ENCODE results near the gene NDUFS6.

Gene NDUFS6

DNA sequence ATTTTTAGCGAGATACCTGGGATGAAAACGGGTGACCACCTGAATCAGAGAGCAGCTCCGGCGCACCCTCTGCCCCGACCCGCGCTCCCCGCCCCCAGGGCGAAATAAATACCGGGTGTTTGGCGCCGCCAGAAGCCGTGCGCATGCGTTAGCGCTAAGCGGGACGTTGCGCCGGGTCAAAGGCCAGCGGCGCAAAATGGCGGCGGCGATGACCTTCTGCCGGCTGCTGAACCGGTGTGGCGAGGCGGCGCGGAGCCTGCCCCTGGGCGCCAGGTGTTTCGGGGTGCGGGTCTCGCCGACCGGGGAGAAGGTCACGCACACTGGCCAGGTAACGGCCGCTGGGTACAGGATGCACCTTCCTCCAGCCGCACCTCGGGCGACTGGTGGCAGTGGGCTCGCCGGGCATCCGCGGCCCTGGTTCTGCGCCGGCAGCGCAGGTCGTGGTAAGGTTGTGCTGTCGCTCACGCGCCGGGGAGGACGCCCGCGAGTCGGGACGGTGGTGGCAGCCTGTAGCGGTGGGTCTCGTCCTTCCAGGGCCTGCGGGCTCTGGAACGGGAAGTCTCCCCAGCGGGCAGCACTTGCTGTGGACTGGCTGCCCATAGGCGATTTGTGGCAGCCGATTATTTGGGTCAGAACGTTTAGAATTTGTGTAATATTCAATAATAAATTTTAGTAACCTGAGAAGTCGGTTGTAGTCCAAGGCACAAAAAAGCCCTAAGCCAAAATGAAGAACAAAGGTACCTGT is at the start of gene NDUFS6:
Gene NDUFS6, plus strand, starts transcription at position 186 of the 745 bp plus-strand sequence. Its CDS starts 11 bp downstream, at position 197.
- no peak for DNase-seq

DNA sequence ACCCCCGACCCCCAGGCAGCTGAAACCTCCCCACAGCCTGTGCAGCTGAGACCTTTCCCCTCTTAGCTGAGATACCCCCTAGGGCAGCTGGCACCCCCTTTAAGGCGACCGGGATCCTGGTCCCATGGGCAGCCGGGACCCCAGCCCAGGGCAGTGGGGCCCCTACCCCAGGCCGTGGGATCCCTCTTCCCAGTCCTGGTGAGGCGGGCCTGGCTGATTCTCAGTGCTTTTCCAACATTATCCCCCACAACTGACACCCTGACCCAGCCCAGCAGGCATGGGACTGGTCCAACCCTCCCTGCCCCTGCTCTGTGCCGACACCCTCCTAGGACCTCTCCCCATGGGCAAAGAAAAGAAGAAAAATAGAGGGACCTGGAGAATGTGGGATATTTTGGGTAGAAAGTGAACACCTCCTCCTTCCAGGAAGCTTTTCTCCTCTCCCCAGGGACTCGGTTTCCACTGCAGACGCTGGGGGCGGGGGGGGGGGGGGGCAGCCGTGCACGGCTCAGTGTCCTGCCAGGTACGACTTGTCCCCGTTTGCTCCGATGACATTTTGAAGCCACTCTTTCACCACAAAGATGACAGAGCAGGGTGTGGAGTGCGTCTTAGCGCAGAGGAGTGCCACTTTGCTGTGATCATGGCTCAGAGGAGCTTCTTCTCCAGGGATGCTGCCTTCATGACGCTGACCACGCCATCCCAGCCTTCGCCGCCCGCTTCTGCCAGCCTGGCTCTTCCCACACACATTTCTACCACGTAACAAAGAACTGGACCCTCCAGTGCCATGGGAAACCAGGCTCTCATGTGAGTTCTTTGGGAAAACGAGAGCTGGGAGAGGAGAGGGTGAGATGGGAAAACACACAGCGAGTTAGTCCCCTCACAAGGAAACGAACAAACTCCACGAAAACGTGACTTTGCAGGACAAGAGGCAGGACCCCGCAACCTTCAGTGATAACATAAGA is 49.1 kb upstream of the NDUFS6 start:
- no peak for DNase-seq

DNA sequence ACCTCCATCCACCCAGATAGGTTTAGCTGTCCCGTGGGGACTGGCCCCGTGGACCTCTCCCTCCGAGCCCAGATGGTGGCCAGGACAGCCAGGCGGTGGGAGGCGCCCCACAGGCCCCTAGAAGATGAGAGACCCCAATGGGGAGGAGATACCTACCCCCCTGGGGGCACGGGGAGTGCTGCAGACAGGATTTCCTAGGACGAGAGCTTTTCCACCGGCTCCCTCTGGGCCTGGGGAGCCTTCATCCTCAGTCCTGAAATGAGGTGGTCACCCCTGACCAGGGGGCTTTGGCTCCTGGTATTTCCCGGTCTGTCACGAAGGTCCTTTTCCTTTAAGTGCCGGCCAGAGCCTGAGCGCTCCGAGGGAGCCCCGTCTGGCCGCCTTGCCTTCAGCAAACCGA is 48.3 kb upstream of the NDUFS6 start:
- no peak for DNase-seq

DNA sequence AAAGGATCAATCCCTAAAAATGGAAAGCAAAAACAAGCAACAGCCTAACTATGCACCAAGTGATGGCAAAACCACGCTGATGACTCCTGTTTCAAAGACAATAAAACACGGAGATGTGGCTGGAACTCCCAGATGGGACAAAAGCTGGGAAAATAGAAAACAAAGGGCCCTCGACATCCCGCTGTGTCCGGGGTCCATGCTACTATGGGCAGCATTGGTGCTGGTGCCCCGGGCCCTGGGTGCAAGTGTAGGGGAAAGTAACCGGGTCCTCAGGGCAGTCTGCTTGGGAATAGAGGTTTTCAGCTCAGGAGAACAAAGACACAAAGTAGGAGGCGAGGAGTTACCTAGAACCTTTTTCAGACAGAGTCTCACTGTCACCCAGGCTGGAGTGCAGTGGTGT is 47.7 kb upstream of the NDUFS6 start:
- DNase-seq = no peak

DNA sequence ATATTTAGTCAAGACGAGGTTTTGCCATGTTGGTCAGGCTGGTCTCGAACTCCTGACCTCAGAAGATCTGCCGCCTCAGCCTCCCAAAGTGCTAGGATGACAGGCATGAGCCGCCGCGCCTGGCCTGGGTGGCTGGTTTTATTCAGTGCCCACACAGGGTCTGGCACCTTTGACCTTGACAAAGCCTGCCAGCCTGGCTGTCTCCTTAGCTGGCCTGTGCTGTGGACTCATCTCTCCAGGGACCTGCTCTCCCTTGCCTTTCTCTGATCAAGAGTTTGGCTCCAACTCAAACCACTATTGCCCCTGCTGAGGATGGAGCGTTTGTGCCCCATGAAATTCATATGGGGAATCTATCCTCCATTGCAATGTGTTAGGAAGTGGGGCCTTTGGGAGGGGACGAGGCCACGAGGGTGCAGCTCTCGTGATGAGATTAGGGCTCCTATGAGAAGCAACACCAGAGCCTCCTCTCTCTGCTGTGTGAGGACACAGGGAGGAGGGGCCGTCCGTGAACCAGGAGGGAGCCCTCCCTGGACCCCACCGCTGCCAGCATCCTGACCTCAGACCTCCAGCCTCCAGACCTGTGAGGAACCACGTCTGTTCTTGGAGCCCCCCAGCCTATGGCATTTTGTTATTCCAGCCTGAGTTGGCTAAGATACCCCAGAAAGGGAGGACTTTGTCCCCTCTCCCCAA is 46.5 kb upstream of the NDUFS6 start:
- DNase-seq = no peak

DNA sequence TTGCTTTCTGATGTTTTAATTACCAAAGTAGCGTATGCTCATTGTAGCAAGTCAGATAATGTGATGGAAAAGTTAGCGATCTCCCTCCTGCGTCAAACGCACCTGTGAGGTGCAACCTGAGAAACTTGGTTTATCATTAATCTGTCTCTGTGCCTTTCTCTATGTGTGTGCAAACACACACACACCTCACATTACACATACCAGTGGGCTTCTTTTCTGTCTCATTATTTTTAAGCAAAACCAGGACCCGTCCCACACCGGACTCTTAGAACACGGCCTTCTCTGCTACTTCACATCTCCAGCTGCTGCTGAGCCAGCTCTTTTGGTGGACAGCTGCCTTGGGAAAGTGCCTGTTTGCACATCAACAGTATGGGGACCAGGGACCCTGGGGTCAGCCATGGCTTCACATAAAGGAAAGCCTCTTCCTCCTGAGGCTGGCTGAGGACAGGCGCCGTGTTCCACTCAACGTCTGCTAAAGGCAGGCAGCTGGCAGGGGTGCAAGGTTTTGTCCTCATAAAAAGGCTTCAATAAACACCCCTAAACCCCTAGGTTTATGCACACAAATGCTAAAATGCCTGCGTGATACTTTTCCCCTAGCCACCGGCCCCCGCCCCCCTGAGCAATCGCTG is 45.8 kb upstream of the NDUFS6 start:
- DNase-seq = no peak

DNA sequence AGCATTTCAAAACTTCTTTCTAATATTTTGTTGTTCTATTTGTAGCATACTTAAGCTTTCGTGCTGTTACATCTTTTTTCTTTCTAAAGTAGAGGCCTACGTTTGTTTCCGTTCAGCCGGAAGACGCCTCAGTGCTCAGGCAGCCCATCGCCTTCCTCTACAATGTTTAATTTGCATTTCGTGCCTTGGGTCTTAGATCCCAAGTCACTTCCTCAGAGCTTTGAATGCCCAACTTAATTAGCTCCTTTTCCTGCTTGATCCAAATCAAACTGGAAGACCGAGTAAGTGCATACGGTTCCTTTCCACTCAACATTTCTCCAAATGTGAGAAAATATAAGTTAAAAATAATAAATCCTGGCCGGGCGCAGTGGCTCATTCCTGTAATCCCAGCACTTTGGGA is 44.7 kb upstream of the NDUFS6 start:
- no peak for DNase-seq

DNA sequence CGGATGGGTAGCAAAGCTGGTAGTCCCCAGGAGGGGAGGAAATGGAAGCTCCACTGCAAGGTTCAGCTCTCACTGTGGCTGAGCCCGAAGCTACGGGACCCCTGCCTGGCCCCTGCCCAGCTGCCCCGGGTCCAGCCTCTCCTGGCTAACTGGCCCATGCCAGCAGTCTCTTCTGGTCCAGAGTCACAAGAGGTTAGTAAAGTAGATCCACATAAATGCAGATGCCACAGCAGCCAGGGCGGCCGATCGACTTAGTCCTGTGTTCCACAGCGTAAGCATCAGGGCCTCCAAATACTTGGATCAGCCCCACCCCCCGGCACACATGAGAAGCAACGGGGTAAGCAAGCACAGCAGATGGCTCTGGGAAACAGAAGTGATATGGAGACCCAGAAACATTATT is 43.7 kb upstream of the NDUFS6 start:
- DNase-seq = no peak

DNA sequence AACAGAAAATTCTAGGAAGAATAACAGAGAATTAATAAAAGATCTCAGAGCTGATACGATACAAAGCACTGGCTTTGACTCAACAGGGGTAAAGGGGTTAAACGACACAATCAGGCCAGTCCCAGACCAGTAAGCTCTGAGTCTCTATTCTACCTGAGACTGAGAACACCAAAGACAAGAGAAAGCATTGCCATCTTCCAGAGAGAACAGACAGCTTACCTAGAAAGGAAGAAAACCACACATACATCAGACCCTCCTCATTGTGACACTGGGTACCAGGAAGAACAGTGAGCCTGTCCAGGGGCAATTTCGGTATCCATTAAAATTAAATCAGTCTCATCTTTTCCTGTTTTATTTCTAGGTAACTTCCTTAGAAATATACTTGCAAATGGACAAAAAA is 42.6 kb upstream of the NDUFS6 start:
- DNase-seq = no peak

DNA sequence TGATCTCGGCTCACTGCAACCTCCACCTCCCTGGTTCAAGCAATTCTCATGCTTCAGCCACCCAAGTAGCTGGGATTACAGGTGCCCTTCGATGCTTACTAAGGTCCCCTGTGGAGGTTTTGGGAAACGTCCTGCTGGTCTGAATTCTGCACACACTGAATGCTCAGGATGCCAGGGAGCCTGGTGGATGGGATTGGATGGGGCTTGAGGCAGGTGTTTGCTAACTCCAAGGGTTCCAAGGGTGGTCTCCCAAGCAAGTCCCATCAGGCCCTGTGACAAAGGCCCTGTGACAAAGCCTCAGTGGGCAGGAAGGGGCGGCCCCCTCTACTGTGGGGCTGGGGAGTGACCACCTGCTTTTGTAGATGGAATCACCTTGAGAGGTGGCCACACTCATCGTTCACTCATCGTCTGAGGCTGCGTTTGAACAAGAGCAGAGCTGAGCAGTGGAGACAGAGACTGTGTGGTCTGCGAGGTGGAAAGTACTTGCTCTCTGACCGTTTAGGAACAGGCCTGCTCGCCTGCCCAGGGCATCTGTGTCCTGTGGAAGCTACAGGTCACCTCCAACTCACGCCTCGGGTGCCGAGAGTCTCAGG is 41.7 kb upstream of the NDUFS6 start:
- DNase-seq = no peak

DNA sequence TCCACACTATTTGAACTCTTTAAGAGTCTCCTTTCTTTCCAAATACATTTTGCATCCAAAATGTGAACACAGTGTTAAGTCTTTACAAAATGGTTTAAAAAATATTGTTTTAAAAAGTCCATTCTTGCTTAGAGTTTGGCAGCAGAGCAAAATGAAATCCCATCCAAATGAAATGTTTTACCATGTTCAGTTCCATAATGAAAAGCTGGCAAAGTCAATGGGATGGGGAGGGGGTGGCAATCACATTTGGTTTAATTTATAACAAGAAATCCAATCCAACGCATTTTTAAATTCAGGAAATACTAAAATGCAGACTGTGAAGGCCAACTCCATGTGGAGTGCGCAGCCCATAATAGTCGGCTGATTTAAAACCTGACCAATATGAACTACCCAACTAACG is 41.0 kb upstream of the NDUFS6 start:
- no peak for DNase-seq

DNA sequence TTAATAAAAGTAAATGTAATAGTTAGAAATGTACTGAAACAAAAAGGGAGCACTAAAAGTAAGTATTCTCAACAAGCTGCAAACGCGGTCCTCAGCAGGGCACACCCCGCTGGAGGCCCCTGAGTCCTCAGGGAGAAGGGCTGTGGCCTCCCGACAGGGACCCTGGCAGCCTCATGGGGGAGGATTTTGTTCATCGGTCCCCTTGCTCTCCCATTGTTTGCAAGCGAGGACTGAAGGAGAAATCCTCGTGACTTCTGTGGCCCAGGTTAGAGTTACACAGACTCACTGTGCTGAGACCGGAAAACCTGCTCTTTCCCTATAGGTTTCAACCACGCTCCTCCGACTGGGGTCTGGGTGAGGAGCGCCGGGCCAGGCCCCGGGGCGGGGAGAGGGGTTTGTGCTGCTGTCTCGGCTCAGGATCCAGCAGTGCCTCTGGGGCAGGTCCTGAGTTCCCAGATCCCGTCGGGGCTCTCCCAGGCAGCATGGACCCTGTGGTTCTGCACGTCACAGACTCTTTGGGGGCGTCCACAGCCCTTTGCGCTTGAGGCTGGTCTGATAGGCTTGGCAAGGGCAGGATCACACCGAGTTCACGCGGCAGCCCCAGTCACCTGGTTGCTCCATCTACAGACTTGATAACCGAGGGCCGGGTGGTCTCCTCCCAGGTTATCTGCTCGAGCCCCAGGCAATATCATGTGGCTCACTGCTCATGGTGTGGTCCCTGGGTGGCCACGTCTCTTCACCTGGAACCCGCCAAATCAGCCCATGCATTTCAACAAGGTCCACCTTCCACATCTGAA is 40.4 kb upstream of the NDUFS6 start:
- no peak for DNase-seq

DNA sequence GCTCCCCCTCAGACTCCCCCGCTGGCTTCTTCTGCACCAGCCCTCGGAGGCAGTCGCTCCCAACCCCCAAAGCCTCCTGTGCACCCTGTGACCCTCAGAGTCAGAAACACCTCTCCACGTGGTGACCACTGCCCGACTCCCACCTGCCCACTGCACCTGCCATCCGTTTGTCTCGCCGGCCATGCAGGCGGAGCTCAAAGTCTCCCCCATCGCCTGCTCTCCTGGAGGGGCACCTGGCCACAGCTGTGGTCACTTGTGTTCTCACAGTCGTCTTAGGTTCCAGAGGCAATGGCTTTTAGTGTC is 39.8 kb upstream of the NDUFS6 start:
- DNase-seq = no peak

DNA sequence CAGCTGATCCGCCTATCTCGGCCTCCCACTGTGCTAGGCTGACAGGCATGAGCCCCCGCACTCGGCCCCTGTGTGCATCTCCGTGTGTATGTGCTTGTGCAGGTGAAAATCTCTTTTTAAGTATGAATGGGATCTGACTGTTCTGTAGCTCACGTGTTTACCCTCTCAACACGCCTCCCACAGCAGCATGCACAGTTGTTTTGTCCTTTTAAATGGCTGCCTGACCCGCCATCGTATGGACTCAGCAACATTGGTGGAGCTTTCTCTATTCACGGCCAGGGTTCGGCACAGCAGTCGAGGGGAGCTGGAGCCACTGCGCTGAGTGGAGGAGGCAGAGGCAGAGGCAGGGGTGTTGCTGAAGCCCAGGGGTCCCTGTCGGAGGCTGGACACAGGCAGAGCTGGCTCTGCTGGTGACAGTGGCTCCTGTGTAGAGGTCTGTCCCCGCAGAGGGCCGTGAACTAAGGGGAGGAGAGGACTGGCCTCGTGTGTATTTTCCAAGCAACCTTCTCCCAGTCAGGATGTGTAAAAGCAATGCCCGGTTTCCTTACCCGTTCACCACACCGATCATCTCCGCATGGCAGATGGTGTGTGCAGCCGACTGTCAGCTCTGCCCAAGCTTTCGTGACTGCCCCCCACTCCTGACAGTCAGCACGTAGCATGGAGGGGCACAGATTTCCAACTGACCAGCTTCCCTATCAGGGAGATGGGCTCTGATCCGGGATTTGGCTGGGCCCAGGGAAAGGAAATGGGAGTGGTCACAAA is 38.9 kb upstream of the NDUFS6 start:
- DNase-seq = no peak

DNA sequence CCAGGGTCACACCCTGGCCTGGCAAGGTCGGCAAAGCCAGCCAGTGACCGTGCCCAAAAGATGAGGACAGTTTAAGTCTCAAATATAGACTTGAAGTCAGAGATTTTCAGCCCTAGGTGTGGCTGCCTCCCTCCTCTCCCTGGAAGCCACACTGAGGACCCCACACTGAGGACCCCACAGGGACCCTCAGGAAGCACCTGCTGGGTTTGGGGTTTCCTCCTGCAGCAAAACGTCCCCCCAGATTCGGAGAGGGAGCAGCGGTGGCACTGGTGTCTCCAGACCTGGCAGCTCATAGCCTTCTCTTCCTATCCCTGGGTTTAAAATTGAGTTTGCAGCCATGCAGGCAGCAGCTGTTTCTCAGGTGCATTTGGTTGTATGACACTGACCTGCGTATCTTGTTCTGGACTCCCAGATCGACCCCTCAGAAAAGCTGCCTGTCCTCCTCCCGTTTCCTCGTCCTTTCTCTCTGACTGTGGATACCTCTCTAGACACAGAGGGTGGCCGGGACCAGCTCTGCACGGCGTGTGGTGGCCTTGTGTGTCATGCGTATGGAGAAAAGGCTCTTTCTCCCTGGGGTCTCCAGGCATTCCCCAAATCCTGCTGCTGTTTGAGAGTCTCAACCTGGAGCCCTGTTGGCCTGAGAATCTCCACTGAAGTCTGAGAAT is 38.2 kb upstream of the NDUFS6 start:
- no peak for DNase-seq

DNA sequence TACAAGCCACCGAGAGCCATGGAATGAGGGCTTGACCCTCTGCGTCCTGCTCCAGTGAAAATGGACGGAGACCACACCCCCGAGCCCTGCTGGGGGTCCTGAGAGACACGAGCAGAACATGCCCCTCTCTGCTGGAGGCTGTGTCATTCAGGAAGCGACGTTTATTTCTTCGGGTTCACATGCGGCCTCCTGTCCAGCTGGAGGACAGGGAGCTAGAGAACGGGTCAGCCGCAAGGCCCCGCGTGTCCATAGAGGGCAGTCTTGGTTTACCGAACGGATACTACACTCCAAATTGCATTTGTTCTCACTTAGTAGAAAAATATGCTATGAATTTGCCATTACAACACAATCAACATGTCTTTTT is 37.7 kb upstream of the NDUFS6 start:
- no peak for DNase-seq

DNA sequence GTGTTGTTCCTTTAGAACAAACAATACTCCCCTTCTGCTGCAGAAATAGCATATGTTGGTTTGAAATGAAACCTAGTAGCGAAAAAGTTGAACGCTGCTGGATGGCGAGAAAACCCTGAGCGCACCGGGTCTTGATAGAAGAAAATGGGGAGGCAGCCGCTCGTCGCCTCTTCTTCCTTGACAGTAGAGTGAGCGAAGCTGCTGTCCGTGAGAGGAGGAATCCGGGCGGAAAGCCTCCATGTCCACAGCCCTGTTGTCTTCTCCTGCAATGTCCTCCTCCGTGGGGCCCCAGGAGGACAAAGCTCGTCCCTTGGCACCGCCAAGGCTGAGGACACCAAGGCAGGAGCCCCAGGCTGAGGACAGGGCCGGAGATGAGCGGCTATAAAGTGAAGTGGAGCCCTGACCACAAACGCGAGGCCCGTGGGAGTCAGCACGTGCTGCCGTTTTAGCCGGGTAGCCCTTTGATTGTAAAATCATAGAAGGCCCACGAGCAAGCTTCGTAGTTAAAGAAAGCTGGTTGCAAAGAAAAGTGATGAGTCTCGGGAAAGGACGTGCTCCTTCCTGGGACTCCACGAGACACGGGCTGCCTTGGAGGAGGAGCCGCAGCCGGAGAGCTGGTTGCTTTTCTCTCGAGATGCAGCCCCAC is 37.1 kb upstream of the NDUFS6 start:
- no peak for DNase-seq

DNA sequence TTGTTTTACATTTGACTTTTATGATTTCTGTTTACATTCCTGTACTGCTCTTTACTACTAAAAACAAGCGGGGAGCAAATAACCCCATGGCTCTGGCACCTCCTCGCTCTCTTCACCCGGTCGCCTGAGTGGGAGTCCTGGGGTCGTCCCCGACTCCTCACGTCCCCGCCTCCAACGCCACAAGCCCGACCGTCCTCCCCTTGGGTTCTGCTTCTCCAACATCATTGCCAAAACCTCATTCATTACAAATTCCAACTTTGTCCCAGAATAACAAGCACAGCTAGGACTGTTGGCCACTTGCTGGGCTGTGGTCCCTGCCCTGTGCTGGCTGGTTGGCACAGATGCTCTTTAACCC is 36.6 kb upstream of the NDUFS6 start:
- no peak for DNase-seq

DNA sequence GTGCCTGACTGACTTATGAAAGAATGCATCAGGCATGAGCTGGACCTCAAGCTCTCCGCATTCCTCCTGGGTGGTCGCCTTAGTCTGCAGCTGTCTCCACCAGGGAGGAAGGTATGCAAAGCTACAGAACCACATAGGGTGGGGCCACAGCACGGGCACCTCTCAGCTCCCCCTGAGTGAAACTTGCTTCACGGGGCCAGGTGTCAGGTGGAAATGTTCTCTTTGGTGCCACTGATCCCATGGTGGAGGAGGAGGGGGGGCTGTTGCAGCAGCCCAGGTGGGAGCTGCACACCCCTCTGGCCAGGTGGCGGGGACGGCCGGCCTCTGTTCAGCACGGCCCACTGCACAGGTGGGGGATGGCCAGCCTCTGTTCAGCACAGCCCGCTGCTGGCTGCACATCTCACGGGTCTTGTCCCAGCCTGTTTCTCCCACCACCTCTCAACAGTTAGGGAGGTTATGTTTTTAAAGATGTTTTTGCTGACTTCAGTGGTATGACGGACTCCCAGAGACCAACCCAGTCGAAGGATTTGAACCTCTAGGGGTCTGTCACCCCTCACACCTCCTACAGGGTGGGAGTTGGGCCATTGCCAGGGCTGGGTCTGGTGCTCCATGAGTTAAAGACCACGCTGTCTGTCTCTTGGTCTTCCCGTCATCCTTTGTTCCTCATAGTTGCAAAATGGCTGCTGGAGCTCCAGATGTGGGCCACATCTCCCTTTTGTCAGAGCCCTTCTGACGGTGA is 35.9 kb upstream of the NDUFS6 start:
- DNase-seq = no peak

DNA sequence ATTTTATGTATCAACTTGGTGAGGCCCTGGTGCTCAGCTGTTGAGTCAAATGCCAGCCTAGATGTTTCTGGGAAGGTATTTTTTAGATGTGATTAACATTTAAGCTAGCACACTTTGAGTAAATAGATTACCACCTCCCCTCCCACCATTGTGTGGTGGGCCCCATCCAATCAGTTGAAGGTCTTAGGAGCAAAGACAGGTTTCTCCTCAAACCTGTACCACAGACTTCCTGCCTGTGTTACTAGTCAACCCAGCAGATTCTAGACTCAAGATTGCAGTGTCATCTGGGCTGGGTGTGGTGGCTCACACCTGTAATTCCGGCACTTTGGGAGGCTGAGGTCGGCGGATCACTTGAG is 35.3 kb upstream of the NDUFS6 start:
- DNase-seq = no peak

Data from SIG-M5 (cell line).